Activated gamma-delta T cell treated with anti-CD3 and anti-CD28 coated beads, Interleukin-2, amount 50 U/mL, for 16 hours (primary cell): ENCODE measurements around the gene SH3BP5.
"Not testable (repeated sequence)": the region's sequence is repeated elsewhere in the genome, so short reads cannot be mapped to it uniquely, and the experiment has no call there.

Experiments used
- DNase-seq: peaks from one replicate; pipeline ENCODE4 v3.0.0-alpha.2; 2020; ENCODE audit warnings: low read depth

The SH3BP5 gene, protein sequence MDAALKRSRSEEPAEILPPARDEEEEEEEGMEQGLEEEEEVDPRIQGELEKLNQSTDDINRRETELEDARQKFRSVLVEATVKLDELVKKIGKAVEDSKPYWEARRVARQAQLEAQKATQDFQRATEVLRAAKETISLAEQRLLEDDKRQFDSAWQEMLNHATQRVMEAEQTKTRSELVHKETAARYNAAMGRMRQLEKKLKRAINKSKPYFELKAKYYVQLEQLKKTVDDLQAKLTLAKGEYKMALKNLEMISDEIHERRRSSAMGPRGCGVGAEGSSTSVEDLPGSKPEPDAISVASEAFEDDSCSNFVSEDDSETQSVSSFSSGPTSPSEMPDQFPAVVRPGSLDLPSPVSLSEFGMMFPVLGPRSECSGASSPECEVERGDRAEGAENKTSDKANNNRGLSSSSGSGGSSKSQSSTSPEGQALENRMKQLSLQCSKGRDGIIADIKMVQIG

DNA sequence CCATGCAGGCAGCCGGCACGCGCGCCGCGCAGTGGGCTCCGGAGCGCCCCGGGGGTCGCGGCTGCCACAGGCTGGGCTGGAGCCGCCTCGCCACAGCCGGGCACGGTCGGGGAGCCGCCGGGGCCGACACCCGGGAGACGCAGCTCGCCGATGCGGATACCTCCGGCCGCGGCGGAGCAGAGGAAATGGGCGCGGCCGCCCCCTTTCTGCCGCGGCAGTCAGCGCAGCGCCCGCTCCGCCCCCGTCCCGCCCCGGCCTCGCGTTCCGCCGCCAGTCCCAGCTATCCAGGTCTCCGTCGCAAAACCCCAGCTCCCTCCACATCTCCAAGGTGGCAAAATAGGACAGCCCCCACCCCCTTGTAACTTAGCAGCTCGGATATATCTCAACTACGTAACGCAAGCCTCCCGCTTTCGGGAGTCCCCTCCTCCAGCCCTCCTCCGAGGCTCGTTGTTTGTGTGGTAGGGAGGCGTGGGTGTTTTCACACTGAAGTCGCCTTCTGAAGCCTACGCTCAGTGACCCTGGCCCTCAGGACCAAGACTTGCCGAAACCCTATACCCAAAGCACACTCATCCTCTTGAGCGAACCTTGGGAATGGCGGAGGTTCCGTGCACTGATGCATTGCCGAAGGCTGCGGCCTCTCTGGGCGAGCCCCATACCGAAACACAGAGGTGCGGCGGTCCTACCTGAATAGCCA, at the start of gene SH3BP5:
Gene SH3BP5 (minus strand): TSS at position 182 of the 694 bp plus-strand sequence. CDS start 178 bp downstream, at position 4.
- peak; percentile 52 for DNase-seq

DNA sequence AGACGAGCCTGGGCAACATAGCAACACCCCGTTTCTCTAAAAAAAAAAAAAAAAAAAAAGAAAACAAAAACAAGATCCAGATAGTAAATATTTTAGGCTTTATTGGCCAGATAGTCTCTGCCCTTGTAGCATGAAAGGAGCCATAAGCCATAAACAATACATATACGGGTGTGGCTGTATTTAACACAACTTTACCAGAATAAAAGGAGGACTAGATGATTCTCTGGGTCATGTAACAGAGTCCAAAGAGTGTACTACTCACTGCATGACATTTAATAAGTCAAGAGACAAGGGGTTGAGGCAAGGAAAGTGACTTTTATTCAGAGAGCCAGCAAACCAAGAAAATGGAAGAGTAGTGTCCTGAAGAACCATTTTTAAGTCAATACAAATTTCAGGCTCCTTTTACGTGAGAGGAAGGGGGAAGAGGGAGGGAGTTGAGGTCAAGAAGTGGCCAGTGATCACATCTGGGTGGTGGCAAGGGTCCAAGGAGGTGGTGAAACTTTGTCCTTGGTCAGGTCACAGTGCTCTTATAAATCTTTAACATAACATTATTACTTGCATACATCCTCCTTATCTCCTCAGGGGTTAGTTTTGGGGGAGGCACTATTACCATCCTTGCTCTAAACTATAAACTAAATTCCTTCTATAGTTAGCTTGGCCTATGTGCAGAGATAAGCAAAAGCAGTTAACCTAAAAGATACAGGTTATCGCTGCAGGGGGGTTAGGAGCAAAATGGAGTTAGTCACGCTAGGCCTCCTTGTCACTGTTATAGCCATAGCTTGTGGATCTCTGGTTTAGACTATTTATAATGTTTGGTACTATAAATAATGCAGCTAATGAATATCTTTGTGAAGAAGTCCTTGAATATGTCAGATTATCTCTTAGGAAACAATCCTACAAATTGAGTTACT, 48.8 kb upstream of the SH3BP5 start:
- no peak for DNase-seq

DNA sequence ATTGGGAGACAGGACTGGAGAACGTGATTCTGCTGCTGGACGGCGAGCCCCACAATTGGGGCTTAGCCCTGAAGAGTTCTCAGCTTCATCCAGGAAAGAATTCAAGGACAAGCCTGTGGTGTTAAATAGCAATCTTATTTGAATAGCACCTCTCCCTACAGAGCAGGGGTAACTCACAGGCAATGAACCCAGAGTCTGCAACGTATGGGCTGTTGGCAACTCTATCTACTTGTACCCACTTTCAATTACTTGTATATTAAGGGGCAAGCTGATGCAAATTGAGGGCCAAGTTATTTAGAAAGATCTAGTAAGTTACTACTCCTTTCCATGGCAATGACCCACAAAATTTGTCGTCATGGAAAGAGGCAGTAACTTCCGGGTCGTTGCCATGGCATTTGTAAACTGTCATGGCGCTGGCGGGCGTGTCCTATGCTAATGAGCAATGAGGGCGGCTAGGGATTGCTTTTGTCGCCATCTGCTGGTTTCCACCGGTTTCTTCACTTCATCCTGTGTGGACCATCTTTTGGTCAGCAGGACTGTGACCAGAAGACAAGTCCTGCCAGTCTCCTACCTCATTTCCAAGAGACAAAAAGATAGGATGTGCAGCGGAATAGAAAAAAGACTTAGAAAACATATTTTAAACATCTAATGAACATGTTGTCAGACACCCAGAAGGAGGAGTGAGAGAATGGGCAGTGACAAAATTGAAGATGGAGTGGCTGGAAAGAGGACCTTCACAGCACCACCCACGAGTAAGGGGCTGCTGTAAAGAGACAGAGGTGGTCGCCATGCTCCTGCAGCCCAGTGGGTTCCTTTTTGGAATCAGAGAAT, 45.8 kb upstream of the SH3BP5 start:
- DNase-seq = peak; percentile 92

DNA sequence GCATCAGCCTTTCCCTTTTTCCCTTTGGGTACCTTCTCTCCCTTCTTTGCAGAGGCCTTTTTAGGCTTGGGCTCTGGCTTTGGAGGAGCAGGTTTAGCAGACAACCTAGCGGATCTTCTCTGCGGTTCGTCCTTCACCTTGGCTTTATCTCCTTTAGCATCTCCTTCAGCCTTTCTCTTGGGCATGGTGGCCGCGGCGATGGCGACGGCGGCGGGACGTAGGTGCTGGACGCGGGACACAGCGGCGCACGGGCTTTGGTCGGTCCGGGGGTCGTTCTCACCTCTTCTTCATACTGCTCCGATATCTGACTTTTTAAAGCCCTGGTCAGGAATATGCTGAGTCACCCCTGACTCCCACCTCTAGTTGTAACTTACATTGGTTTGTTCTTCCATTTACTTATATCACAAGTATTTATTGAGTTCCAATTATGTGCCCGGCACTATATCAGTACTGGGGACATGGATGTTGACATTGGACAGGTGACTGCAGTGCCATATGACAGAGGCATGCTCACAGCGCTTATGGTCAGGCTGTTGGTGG, 43.1 kb upstream of the SH3BP5 start:
- no peak for DNase-seq

DNA sequence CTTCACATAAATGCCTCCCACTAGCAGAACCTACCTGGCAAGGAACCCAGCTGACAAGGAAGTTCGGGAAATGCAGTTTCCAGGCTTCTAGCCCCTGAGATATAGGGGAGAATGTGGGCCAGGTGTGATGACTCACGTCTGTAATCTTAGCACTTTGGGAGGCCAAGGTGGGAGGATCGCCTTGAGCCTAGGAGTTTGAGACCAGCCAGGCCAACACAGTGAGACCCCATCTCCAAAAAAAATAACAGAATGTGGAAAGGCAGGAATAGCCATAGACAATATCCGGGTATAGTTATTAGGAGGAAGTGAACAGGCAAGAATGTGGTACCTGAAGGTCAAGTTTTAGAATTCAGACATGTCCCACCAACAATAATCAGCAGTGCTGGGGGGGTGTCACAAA, 40.5 kb upstream of the SH3BP5 start:
- no peak for DNase-seq

DNA sequence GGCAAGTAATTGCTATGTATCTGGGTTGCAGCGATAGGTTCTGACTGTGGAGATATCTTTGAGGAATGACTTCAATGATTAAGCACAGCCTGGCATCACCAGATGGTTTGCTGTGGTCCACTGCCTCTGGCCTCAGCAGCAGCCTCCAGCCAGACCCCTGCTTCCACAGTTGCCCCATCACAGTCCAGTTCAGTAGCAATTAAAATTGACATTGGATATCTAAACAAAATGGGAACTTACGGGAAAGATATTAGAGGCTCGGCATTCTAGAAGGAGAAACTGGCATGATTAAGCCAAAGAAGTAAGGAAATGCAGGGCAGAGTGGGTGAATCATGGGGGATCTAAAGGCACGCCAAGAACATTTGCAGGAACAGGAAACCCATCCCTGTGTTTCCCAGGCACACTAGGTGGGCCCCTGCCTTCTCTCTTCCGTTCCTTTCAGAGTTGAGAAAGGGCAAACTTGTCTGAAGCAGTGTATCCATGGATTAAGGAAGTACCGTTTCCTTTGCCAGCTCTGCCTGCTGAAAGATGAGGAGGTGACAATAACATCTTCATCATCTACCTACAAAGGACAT, 36.3 kb upstream of the SH3BP5 start:
- no peak for DNase-seq

DNA sequence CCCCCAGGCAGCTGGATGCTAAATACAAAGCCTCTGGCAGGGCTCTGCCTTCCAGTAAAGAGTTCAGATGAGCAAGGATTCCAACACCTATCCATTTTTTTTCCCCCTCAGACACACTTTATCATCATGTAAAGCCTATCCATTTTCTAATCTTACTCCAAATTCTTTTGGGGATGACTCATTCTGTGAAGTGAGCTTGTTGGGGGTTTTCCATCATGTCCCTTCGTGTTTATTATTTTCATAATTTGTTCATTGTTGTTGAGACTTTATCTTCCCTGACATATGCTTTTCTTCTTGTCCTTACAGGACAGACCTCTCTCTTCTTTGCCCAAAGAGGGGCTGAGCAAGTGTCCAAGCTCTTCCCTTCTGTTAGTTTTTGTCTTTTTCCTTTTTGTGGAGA, 34.7 kb upstream of the SH3BP5 start:
- DNase-seq = no peak

DNA sequence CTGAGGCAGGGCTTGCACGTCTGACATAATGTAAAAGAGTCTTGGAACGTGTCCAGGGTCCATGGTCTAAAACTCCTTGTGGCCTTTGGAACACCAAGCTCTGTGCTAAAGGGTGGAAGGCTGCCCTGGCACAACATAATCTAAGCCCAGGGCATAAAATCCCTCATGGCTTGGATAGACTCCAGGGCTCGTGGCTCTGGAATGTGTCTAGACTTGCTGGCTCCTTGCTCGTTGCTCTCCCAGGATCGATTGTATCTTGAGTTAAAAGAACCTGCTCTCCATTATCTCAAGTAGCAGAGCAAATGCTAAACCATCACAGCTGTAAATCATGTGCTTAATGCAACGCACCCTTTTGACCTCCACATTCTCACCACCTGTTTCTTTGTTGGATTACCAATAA, 31.7 kb upstream of the SH3BP5 start:
- DNase-seq = not testable (repeated sequence)

DNA sequence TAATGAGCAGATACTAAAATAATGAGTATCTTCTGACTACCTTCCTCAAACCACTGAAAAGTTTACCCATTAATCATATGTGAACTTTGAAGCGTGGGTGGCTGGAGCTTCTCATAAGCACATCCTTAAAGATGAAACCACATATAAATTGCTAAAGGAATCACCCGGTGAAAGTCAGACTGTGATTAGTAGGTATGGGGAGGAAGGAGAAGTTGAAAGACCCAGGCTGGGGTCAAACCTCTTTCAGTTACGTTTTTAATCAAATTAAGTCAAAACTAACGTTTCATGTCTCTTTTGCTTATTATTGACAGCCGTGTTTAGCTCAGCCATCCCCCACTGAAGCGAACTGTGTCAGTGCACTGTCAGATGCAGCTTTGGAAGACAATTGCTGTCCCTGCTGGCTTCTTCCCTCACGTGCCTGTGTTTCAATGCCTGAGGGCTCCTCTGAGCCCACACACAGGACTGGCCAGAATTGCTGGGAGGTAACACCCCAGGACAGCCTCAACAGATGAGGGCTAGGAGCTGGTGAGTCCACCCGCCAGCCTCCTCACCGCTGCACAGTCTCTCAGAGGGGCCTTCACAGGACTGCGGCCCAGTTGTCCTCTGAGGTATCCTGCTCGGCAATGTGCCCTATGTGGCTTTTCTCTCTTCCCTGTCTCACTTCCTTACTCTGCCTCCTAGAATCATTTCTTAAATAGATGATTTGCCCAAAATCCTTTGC, 29.3 kb upstream of the SH3BP5 start:
- no peak for DNase-seq

DNA sequence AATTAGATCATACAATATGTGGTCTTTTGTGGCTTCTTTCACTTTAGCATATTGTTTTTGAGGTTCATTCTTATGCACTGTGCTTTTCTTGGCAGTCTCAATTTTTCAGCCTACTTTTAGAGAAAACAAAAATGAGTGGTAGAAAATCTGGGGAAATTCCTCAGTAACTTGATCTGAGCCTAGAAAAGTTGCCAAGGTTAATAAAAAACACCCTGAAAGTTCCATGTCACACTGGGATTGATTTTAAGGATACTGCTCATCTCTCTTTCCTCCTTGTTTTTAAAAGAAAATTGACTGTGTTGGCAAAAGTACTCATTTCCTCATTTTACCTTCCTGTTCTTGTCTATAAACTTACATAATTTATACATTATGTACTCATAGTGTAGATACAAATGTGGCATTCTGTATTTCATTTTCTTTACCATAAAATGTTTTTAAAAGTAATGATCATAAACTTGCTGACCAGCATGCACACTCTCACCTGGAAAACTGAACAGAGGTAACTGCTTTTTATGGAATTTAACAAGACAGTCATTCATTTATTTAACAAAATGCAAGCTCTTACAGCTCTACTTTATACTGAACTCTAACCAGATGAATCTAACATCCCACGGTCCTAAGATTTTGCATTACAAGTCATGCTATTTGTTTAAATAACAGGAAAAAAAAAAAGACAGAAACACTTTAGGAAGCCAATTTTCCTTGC, 28.6 kb upstream of the SH3BP5 start:
- no peak for DNase-seq

DNA sequence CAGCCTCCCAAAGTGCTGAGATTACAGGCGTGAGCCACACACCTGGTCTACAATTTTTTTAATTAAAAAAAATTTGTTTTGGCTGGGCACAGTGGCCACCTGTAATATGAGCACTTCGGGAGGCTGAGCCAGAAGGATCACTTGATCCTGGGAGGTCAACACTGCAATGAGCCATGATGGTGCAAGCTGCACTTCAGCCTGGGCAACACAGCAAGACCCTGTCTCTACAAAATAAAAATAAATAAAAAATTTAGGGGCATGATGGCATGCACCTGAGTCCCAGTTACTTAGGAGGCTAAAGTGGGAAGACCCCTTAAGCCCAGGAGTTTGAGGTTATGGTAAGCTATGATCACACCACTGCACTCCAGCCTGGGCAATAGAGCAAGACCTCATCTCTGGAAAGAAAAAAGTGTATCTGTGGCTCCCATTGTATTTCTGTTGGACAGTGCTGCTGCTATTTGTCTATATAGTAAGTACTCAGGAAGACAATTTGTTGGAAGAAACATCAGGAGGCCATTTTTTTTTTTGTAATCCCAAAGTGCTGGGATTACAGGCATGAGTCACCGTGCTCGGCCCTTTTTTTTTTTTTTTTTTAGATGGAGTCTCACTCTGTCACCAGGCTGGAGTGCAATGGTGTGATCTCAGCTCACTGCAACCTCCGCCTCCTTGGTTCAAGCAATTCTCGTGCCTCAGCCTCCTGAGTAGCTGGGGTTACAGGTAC, 27.5 kb upstream of the SH3BP5 start:
- no peak for DNase-seq

DNA sequence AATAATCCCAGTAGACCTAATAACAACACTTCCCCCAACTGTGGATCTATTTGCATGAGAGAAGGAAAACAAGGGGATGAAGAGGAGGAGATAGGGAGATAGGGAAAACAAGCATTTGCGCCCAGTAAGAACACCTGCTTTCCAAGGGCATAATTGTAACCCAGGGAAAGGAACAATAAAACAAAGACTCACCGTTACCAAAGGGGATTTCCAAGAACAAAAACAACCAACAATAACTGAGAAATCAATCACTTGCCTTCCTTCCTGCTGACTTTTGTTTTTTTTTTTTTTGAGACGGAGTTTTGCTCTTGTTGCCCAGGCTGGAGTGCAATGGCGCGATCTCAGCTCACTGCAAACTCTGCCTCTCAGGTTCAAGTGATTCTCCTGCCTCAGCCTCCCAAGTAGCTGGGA, 24.3 kb upstream of the SH3BP5 start:
- not testable (repeated sequence) for DNase-seq

DNA sequence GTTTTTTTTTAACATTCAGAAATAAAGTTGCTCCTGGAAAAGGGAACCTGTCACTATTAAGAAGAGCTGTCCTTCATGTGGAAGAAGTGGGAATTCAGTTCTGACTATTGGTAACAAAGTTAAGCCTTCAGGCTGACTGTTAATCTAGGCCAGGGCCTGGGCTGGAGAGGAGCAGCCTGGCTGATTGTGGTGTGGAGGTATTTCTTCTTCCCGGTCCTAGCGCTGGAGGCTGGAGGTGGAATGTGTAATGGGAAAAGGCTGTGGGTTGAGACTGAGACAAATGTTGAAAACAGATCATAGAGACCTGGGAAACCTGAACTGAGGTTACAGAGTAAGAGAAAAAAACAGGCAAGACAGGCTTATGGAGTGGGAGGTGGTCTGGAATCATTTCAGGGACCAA, 23.8 kb upstream of the SH3BP5 start:
- no peak for DNase-seq

DNA sequence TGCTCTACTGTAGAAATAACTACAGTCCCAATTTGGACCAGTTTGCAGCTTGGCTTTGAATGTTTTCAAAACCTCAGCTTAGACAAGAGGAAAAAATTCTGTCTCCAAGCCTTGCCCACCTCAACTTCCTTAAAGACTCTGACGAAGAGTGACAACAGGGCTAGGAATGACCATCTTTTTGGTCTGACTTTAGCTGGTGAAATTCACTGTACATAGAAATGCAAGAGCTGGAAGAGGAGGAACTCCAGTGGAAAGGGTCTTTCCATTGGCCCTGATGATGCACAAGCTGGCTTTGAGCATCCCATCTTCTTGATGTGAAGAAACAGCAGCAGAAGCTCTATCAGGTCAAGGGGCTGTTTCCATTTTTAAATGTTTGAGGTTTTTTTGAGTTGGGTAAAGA, 22.7 kb upstream of the SH3BP5 start:
- DNase-seq = no peak

DNA sequence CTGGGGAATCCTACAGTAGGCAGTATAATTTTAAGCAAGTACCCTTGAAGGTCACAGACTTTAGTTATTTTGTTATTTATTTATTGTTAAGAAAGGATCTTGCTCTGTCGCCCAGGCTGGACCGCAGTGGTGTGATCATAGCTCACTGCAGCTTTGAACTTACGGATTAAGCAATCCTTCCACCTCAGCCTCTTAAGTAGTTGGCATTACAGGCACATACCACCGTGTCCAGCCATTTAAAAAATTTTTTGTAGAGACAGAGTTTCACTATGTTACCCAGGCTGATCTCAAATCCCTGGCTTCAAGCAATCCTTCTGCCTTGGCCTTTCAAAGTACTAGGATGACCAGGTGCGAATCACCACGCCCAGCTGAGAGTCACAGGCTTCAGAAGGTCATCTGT, 22.1 kb upstream of the SH3BP5 start:
- DNase-seq = no peak

DNA sequence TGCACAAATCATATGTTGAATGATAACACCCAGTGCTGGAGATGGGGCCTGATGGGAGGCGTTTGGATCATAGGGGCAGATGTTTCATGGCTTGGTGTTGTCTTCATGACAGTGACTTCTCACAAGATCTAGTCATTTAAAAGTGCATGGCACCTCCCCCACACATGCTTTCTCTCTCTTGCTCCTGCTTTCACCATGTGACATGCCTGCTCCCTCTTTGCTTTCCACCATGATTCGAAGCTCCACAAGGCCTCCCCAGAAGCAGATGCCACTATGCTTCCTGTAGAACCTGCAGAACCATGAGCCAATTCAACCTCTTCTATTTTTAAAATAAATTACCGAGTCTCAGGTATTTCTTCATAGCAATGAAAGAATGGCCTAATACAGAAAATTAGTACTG, 17.8 kb upstream of the SH3BP5 start:
- no peak for DNase-seq

DNA sequence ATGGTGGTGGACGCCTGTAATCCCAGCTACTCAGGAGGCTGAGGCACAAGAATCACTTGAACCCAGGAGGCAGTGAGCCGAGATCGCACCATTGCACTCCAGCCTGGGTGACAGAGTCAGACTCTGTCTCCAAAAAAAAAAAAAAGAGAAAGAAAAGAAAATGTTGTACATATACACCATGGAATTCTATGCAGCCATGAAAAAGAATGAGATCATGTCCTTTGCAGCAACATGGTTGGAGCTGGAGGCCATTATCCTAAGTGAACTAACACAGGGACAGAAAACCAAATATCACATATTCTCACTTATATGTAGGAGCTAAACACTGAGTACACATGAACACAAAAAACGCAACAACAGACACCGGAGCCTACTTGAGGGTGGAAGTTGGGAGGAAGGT, 17.1 kb upstream of the SH3BP5 start:
- DNase-seq = not testable (repeated sequence)

DNA sequence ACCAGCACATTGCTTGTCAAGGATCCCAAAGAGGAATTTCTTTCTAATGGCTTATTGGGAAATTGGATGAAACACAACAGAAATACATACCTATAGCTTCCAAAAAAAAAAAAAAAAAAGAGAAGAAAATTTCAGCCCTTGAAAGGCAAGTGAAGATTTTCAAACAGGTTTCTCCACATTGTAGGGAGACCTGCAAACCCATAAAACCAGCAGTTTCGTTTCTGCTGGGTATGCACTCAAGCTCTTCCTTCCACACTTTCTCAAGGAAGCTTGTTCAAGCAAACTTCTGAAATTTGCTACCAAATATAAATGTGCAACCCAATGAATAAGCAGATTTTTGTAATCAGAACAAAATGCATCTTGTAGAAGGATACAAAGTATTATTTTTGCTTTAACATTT, 15.9 kb upstream of the SH3BP5 start:
- no peak for DNase-seq

DNA sequence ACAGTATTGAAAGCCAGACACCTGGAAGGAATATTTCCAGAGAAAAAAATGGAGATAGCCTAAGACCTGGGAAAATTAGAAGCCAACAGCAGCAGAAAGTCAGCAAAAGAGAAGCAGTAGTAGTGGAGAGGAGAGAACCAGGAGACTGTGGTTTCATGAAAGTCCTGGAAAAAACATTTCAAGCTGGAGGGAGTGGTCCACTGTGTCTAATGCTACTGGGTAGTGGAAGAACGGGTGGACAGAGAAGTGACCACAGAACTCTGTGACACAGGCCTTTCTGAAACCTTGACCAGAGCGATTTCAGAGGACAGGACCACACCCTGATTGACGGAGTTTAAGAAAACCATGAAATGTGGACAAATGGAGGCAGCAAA, 15.3 kb upstream of the SH3BP5 start:
- DNase-seq = no peak
